Liver (tissue), 9 donors: ENCODE results near the gene RGMA. TPM values are rescaled to one million over a fixed set of nuclear protein-coding genes. Genes with fewer than 3 reads are reported as not detected.

Experiments
- DNase-seq: peaks from one replicate; pipeline ENCODE4 v3.0.0-alpha.2; 2017; ENCODE audit warnings: low spot score
- H3K27ac ChIP-seq, 2 donors: one replicate each; pipeline ENCODE4 v1.7.0; 2013; ENCODE audit warnings: inconsistent platforms in 2 of 2, low read length in 2 of 2, control low read depth in 1 of 2, low read depth in 1 of 2, mild to moderate bottlenecking in 1 of 2
- H3K27me3 ChIP-seq, 4 donors: one replicate each; pipeline versions ENCODE4 v1.6.1 to v1.7.0; 2013; ENCODE audit warnings: low read length in 3 of 4, inconsistent platforms in 1 of 4, mild to moderate bottlenecking in 1 of 4, moderate library complexity in 1 of 4; ENCODE audit not compliant: control insufficient read depth in 4 of 4, insufficient read depth in 4 of 4
- H3K36me3 ChIP-seq, 4 donors: one replicate each; pipeline versions ENCODE4 v1.6.1 to v1.7.0; 2013; ENCODE audit warnings: low read length in 3 of 4, mild to moderate bottlenecking in 3 of 4, low read depth in 1 of 4, moderate library complexity in 1 of 4; ENCODE audit not compliant: control insufficient read depth in 4 of 4, insufficient read depth in 3 of 4
- H3K4me1 ChIP-seq, 4 donors: one replicate each; pipeline versions ENCODE4 v1.6.1 to v1.7.0; 2013; ENCODE audit warnings: low read length in 3 of 4, mild to moderate bottlenecking in 3 of 4, moderate library complexity in 1 of 4; ENCODE audit not compliant: control insufficient read depth in 4 of 4, insufficient read depth in 4 of 4
- H3K4me3 ChIP-seq, 3 donors: one replicate each; pipeline versions ENCODE4 v1.6.1 to v1.7.0; 2013; ENCODE audit warnings: low read length in 3 of 3, control low read depth in 1 of 3, low read depth in 1 of 3, mild to moderate bottlenecking in 1 of 3
- H3K9ac ChIP-seq, 2 donors: one replicate each; pipeline ENCODE4 v1.7.0; 2013; ENCODE audit warnings: low read length in 2 of 2, mild to moderate bottlenecking in 2 of 2, moderate library complexity in 2 of 2, control low read depth in 1 of 2, low read depth in 1 of 2
- H3K9me3 ChIP-seq, 4 donors: one replicate each; pipeline versions ENCODE4 v1.6.1 to v1.7.0; 2013; ENCODE audit warnings: low read length in 3 of 4; ENCODE audit not compliant: control insufficient read depth in 4 of 4
- CTCF ChIP-seq: fragments of 150-350 bp; IDR thresholded peaks from 2 replicates; pipeline ENCODE4 v1.5.1; 2017; ENCODE audit warnings: improper control_type of control experiment, low read depth, low read length; ENCODE audit not compliant: missing input control
- EGR1 ChIP-seq, 2 donors: IDR thresholded peaks; 2 replicates each; pipeline ENCODE4 v1.6.1; 2016 to 2018; ENCODE audit warnings: antibody characterized with exemption in 2 of 2, low read depth in 2 of 2
- FOXA1 ChIP-seq: IDR thresholded peaks from 2 replicates; pipeline ENCODE4 v1.6.1; 2016; ENCODE audit warnings: antibody characterized with exemption
- FOXA2 ChIP-seq: IDR thresholded peaks from 2 replicates; pipeline ENCODE4 v1.6.1; 2016; ENCODE audit warnings: antibody characterized with exemption
- HNF4A ChIP-seq, 2 donors: conservative IDR thresholded peaks; 2 replicates each; pipeline ENCODE4 v1.6.1; 2016; ENCODE audit warnings: antibody characterized with exemption in 2 of 2, mild to moderate bottlenecking in 2 of 2
- HNF4G ChIP-seq: IDR thresholded peaks from 2 replicates; pipeline ENCODE4 v1.6.1; 2016; ENCODE audit warnings: antibody characterized with exemption
- JUND ChIP-seq, 2 donors: IDR thresholded peaks; 2 replicates each; pipeline ENCODE4 v1.6.1; 2016; ENCODE audit warnings: antibody characterized with exemption in 2 of 2
- MAX ChIP-seq: IDR thresholded peaks from 2 replicates; pipeline ENCODE4 v1.6.1; 2016; ENCODE audit warnings: antibody characterized with exemption
- NR2F2 ChIP-seq: IDR thresholded peaks from 2 replicates; pipeline ENCODE4 v1.6.1; 2016; ENCODE audit warnings: antibody characterized with exemption
- RAD21 ChIP-seq, 2 donors: IDR thresholded peaks; 2 replicates each; pipeline ENCODE4 v1.6.1; 2016; ENCODE audit warnings: antibody characterized with exemption in 2 of 2, mild to moderate bottlenecking in 2 of 2
- REST ChIP-seq: IDR thresholded peaks from 2 replicates; pipeline ENCODE4 v1.6.1; 2016; ENCODE audit warnings: antibody characterized with exemption, mild to moderate bottlenecking
- RXRA ChIP-seq, 2 donors: IDR thresholded peaks; 2 replicates each; pipeline ENCODE4 v1.6.1; 2017 to 2018; ENCODE audit warnings: antibody characterized with exemption in 2 of 2, mild to moderate bottlenecking in 1 of 2
- SP1 ChIP-seq: IDR thresholded peaks from 2 replicates; pipeline ENCODE4 v1.6.1; 2018; ENCODE audit warnings: antibody characterized with exemption, mild to moderate bottlenecking
- TAF1 ChIP-seq: conservative IDR thresholded peaks from 2 replicates; pipeline ENCODE4 v1.6.1; 2016; ENCODE audit warnings: antibody characterized with exemption, mild to moderate bottlenecking
- YY1 ChIP-seq: IDR thresholded peaks from 2 replicates; pipeline ENCODE4 v1.6.1; 2016; ENCODE audit warnings: antibody characterized with exemption, mild to moderate bottlenecking
- WGBS: extraction: QIAGEN DNeasy Blood & Tissue Kit; methylation state at CpG from one replicate; pipeline ENCODE4 v1.1.7; 2013; 5-methylcytosine and 5-hydroxymethylcytosine counted together
- polyA plus RNA-seq, 2 donors: library from polyadenylated mRNA; stranded (reverse) in 1 of 2; unstranded in 1 of 2; fragments of 200-250 nt in 1 of 2; fragments of >200 nt in 1 of 2; fragmentation: Nextera tagmentation in 1 of 2; extraction: Ambion mirVana in 1 of 2; gene quantifications; one replicate each; pipeline versions ENCODE4 v1.2.1 to v1.2.3, GENCODE V29; 2013 to 2015
- total RNA-seq, 2 donors: library from RNA; depleted of rRNA; stranded (reverse); fragments of >200 nt; gene quantifications; one replicate each; pipeline ENCODE4 v1.2.3, GENCODE V29; 2014
- TF ChIP-seq, protein P1 (sequence below): IDR thresholded peaks from 2 replicates; pipeline ENCODE4 v1.6.1; 2016; ENCODE audit warnings: antibody characterized with exemption
- TF ChIP-seq, protein P2 (sequence below): IDR thresholded peaks from 2 replicates; pipeline ENCODE4 v1.6.1; 2016; ENCODE audit warnings: antibody characterized with exemption
- donor health status: healthy.
- donor health status: healthy.
- donor health status: healthy.
- donor health status: healthy.
- donor health status: healthy.

RGMA gene
- total and polyA plus RNA-seq, 4 donors, result 0.15 to 0.33 (median 0.18) TPM; not detected in 1

- no peak for TF ChIP-seq HNF4G
- no peak for TF ChIP-seq CTCF
- TF ChIP-seq FOXA1, result no peak
- H3K9ac ChIP-seq, result no peak overlapping the region
- WGBS, result 83% methylated on average over 18 of the region's 18 CpGs
- no peak overlapping the region for H3K27ac ChIP-seq
- H3K4me1 ChIP-seq, result no peaks in the 10 kb centered on the region
- peaks cover 0 to 4% (median 2%) of the 10 kb centered on the region in 4 donors for H3K9me3 ChIP-seq
- DNase-seq, result no peak
- no peaks in the 10 kb centered on the region for H3K36me3 ChIP-seq
- H3K4me3 ChIP-seq, result no peak overlapping the region
- H3K27me3 ChIP-seq, result no peaks in the 10 kb centered on the region
These were observed 46.2 kb downstream of the RGMA start for GRCh38 chr15:93042691-93043378.

DNA sequence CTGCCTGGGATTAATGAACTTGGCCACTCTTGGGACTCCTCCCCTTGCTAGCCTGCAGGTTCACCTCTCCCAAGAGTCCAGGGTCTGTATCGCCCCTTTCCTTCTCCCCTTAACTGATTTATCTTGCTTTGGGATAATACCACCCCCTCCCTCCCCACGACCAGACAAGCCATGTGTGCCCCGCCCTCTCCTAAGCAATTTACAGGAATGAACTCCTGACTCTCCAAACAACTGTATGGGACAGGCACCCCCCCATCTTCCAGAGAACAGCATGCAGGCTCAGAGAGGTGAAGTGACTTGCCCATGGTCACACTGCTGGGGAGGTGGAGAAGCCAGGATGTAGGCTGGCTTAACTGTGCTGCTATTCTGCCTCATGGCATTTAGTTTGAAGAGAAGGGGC lies 46.8 kb downstream of the RGMA start:
- DNase-seq, result no peak
- H3K36me3 ChIP-seq, result no peaks in the 10 kb centered on the region

More for the DNA sequence above, 46.8 kb downstream of the RGMA start:
- H3K9me3 ChIP-seq, result peaks cover 0 to 4% (median 2%) of the 10 kb centered on the region in 4 donors
- H3K4me1 ChIP-seq, result no peaks in the 10 kb centered on the region
- no peak overlapping the region for H3K27ac ChIP-seq
- TF ChIP-seq FOXA2, result no peak
- TF ChIP-seq EGR1 (IDR thresholded peaks at IDR 0.05; ENCODE audit: low read depth in 2 of 2), result no peak
- no peak for TF ChIP-seq FOXA1
- TF ChIP-seq NR2F2, result no peak
- TF ChIP-seq SP1, result no peak
- TF ChIP-seq TAF1, result no peak
- no peak for TF ChIP-seq CTCF
- TF ChIP-seq HNF4A (conservative IDR thresholded peaks at IDR 0.05), result no peak
- TF ChIP-seq JUND (IDR thresholded peaks at IDR 0.05), result no peak
- no peak for TF ChIP-seq REST
- TF ChIP-seq RAD21 (IDR thresholded peaks at IDR 0.05), result no peak
- TF ChIP-seq, protein P1, sequence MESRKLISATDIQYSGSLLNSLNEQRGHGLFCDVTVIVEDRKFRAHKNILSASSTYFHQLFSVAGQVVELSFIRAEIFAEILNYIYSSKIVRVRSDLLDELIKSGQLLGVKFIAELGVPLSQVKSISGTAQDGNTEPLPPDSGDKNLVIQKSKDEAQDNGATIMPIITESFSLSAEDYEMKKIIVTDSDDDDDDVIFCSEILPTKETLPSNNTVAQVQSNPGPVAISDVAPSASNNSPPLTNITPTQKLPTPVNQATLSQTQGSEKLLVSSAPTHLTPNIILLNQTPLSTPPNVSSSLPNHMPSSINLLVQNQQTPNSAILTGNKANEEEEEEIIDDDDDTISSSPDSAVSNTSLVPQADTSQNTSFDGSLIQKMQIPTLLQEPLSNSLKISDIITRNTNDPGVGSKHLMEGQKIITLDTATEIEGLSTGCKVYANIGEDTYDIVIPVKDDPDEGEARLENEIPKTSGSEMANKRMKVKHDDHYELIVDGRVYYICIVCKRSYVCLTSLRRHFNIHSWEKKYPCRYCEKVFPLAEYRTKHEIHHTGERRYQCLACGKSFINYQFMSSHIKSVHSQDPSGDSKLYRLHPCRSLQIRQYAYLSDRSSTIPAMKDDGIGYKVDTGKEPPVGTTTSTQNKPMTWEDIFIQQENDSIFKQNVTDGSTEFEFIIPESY, result no peak
- no peak for TF ChIP-seq YY1
- TF ChIP-seq RXRA (IDR thresholded peaks at IDR 0.05), result no peak
- TF ChIP-seq, protein P2, sequence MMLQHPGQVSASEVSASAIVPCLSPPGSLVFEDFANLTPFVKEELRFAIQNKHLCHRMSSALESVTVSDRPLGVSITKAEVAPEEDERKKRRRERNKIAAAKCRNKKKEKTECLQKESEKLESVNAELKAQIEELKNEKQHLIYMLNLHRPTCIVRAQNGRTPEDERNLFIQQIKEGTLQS, result no peak
- TF ChIP-seq HNF4G, result no peak
- no peak for TF ChIP-seq MAX
- WGBS, result 42% methylated on average over 3 of the region's 3 CpGs
- no peak overlapping the region for H3K9ac ChIP-seq
- no peaks in the 10 kb centered on the region for H3K27me3 ChIP-seq
- H3K4me3 ChIP-seq, result no peak overlapping the region
